Ectodermal cell (in vitro differentiated cells): ENCODE results near the gene ZMAT5.
A peak's percentile ranks its signal among the peaks of the same experiment; 100 is the strongest.

Experiments
- H3K27ac ChIP-seq: 2 replicates; pipeline ENCODE4 v1.7.0; 2013; ENCODE audit warnings: mild to moderate bottlenecking, low read depth, low read length; ENCODE audit not compliant: insufficient read depth, poor library complexity, severe bottlenecking
- H3K27me3 ChIP-seq: 2 replicates; pipeline ENCODE4 v1.7.0; 2013; ENCODE audit warnings: mild to moderate bottlenecking, low read length; ENCODE audit not compliant: insufficient read depth, control insufficient read depth, poor library complexity, severe bottlenecking
- H3K36me3 ChIP-seq: one replicate; pipeline ENCODE4 v1.7.0; 2013; ENCODE audit warnings: low read length; ENCODE audit not compliant: control insufficient read depth, insufficient read depth
- H3K4me1 ChIP-seq: one replicate; pipeline ENCODE4 v1.7.0; 2013; ENCODE audit warnings: low read length; ENCODE audit not compliant: control insufficient read depth, insufficient read depth
- H3K4me3 ChIP-seq: 2 replicates; pipeline ENCODE4 v1.7.0; 2013; ENCODE audit warnings: low read depth, low read length, control low read depth; ENCODE audit not compliant: insufficient read depth
- H3K9me3 ChIP-seq: 2 replicates; pipeline ENCODE4 v1.7.0; 2013; ENCODE audit warnings: mild to moderate bottlenecking, low read length, moderate library complexity; ENCODE audit not compliant: control insufficient read depth
- WGBS, 2 experiments: methylation state at CpG; one replicate each; pipeline ENCODE4 v1.1.7; 2013; ENCODE audit warnings: missing lambda C conversion rate in 2 of 2; 5-methylcytosine and 5-hydroxymethylcytosine counted together

ZMAT5 gene

GRCh38 chr22:29702000-29702930 is 64.5 kb downstream of the ZMAT5 start:
- H3K9me3 ChIP-seq = no peaks in the 10 kb centered on the region
- WGBS, 2 experiments = 28 to 30% methylated on average over 14 of the region's 14 CpGs
- H3K4me3 ChIP-seq = no peak overlapping the region
- peaks cover 59% of the 10 kb centered on the region for H3K4me1 ChIP-seq
- no peak overlapping the region for H3K27ac ChIP-seq
- no peaks in the 10 kb centered on the region for H3K36me3 ChIP-seq
- peaks cover 16% of the 10 kb centered on the region for H3K27me3 ChIP-seq

- Histone ChIP-seq H3K27me3 (peaks cover 16% of the 10 kb centered on the region), H3K36me3 (no peaks in the 10 kb centered on the region), H3K27ac (peak overlapping the region; percentile 8), H3K4me3 (no peak overlapping the region), H3K4me1 (peaks cover 58% of the 10 kb centered on the region), H3K9me3 (no peaks in the 10 kb centered on the region)
- 35 to 38% methylated on average over 14 of the region's 14 CpGs for WGBS, 2 experiments
These were observed 65.4 kb downstream of the ZMAT5 start for GRCh38 chr22:29701155-29701999.

GRCh38 chr22:29700900-29701154 is 66.0 kb downstream of the ZMAT5 start:
- Histone ChIP-seq H3K9me3 (no peaks in the 10 kb centered on the region), H3K4me3 (no peak overlapping the region), H3K27ac (no peak overlapping the region), H3K36me3 (no peaks in the 10 kb centered on the region), H3K27me3 (peaks cover 16% of the 10 kb centered on the region), H3K4me1 (peaks cover 52% of the 10 kb centered on the region)
- WGBS, 2 experiments = 59 to 60% methylated on average over 9 of the region's 9 CpGs

GRCh38 chr22:29700206-29700899 is 66.5 kb downstream of the ZMAT5 start:
- peaks cover 47% of the 10 kb centered on the region for H3K4me1 ChIP-seq
- H3K4me3 ChIP-seq = no peak overlapping the region
- WGBS, 2 experiments = 65 to 72% methylated on average over 19 of the region's 19 CpGs
- H3K9me3 ChIP-seq = no peaks in the 10 kb centered on the region
- no peak overlapping the region for H3K27ac ChIP-seq
- no peaks in the 10 kb centered on the region for H3K36me3 ChIP-seq
- peaks cover 16% of the 10 kb centered on the region for H3K27me3 ChIP-seq

- 91 to 92% methylated on average over 16 of the region's 16 CpGs for WGBS, 2 experiments
- H3K27ac ChIP-seq = no peak overlapping the region
- H3K9me3 ChIP-seq = no peaks in the 10 kb centered on the region
- H3K27me3 ChIP-seq = peaks cover 7% of the 10 kb centered on the region
- H3K36me3 ChIP-seq = no peaks in the 10 kb centered on the region
- no peak overlapping the region for H3K4me3 ChIP-seq
- peaks cover 28% of the 10 kb centered on the region for H3K4me1 ChIP-seq
These were observed 68.8 kb downstream of the ZMAT5 start for GRCh38 chr22:29697853-29698598.

GRCh38 chr22:29695129-29695926 is 71.5 kb downstream of the ZMAT5 start:
- Histone ChIP-seq H3K9me3 (no peaks in the 10 kb centered on the region), H3K27ac (no peak overlapping the region), H3K36me3 (no peaks in the 10 kb centered on the region), H3K27me3 (no peaks in the 10 kb centered on the region), H3K4me1 (peaks cover 22% of the 10 kb centered on the region), H3K4me3 (no peak overlapping the region)
- WGBS, 2 experiments = 95 to 97% methylated on average over 33 of the region's 33 CpGs

- Histone ChIP-seq H3K4me3 (no peak overlapping the region), H3K27me3 (no peaks in the 10 kb centered on the region), H3K36me3 (no peaks in the 10 kb centered on the region), H3K9me3 (no peaks in the 10 kb centered on the region), H3K4me1 (peaks cover 33% of the 10 kb centered on the region), H3K27ac (no peak overlapping the region)
- WGBS, 2 experiments = 83 to 86% methylated on average over 9 of the region's 9 CpGs
These were observed 73.1 kb downstream of the ZMAT5 start for GRCh38 chr22:29693671-29694070.

- Histone ChIP-seq H3K4me1 (peaks cover 38% of the 10 kb centered on the region), H3K9me3 (no peaks in the 10 kb centered on the region), H3K27ac (no peak overlapping the region), H3K4me3 (no peak overlapping the region), H3K36me3 (no peaks in the 10 kb centered on the region), H3K27me3 (no peaks in the 10 kb centered on the region)
- 90 to 93% methylated on average over 8 of the region's 8 CpGs for WGBS, 2 experiments
These were observed 73.6 kb downstream of the ZMAT5 start for GRCh38 chr22:29693161-29693560.

- Histone ChIP-seq H3K4me1 (peaks cover 42% of the 10 kb centered on the region), H3K9me3 (no peaks in the 10 kb centered on the region), H3K36me3 (no peaks in the 10 kb centered on the region), H3K4me3 (no peak overlapping the region), H3K27ac (no peak overlapping the region), H3K27me3 (no peaks in the 10 kb centered on the region)
- 69 to 75% methylated on average over 4 of the region's 4 CpGs for WGBS, 2 experiments
These were observed 74.5 kb downstream of the ZMAT5 start for GRCh38 chr22:29692327-29692640.
